ENCODE results near the gene SULT4A1. TPM values are rescaled to one million over a fixed set of nuclear protein-coding genes. Genes with fewer than 3 reads are reported as not detected.

SULT4A1 gene
- total and polyA plus RNA-seq, 2 experiments from 2014 or later = 4.7 to 5.2 TPM

- H3K4me3 Mint-ChIP-seq = no peak overlapping the region
- Histone ChIP-seq H3K4me1 (ENCODE audit: insufficient read depth) (peaks cover 14% of the 10 kb centered on the region), H3K36me3 (ENCODE audit: insufficient read depth) (no peaks in the 10 kb centered on the region; the same call in 1 of the 2 replicates), H3F3A (replicated peaks; ENCODE audit: low read depth) (no peaks in the 10 kb centered on the region), H2AFZ (no peak overlapping the region), H3K4me3 (no peak overlapping the region), H3K9me2 (ENCODE audit: insufficient read depth) (no peaks in the 10 kb centered on the region), H4K20me1 (replicated peaks; ENCODE audit: insufficient read depth) (no peaks in the 10 kb centered on the region; the same call in none of the 2 replicates), H3K27ac (ENCODE audit: low read depth) (no peak overlapping the region), H3K79me2 (replicated peaks; ENCODE audit: insufficient read depth) (peaks cover 84% of the 10 kb centered on the region), H3K27me3 (ENCODE audit: insufficient read depth) (no peaks in the 10 kb centered on the region), H3K4me2 (no peak overlapping the region)
- TF ChIP-seq CTCF (conservative IDR thresholded peaks at IDR 0.05; ENCODE audit: low read depth in 2 of 2) (no peak), ZNF114 (CRISPR knock-in tag; IDR thresholded peaks at IDR 0.05) (no peak), CREB1 (CRISPR knock-in tag; IDR thresholded peaks at IDR 0.05; ENCODE audit: low read depth) (no peak), ZNF331 (CRISPR knock-in tag; IDR thresholded peaks at IDR 0.05; ENCODE audit: low read depth) (no peak), EZH2 (IDR thresholded peaks at IDR 0.05; ENCODE audit: low read depth, unreplicated experiment) (no peak), REST (IDR thresholded peaks at IDR 0.05; ENCODE audit: unreplicated experiment) (no peak)
- no peak overlapping the region; the same call in 1 of the 2 replicates for H3K27ac Mint-ChIP-seq
- H3K9me3 Mint-ChIP-seq = peaks cover 14% of the 10 kb centered on the region
- H3K36me3 Mint-ChIP-seq (ENCODE audit: low read depth) = peaks cover 25% of the 10 kb centered on the region
- H3K4me1 Mint-ChIP-seq = peaks cover 34% of the 10 kb centered on the region
- no peak for DNase-seq (ENCODE audit: low spot score)
- peaks cover 11% of the 10 kb centered on the region for H3K27me3 Mint-ChIP-seq (ENCODE audit: insufficient read depth, low read depth, poor library complexity)
- no peak for ATAC-seq
Observed at GRCh38 chr22:43855431-43855830, 6.9 kb downstream of the SULT4A1 start.

DNA sequence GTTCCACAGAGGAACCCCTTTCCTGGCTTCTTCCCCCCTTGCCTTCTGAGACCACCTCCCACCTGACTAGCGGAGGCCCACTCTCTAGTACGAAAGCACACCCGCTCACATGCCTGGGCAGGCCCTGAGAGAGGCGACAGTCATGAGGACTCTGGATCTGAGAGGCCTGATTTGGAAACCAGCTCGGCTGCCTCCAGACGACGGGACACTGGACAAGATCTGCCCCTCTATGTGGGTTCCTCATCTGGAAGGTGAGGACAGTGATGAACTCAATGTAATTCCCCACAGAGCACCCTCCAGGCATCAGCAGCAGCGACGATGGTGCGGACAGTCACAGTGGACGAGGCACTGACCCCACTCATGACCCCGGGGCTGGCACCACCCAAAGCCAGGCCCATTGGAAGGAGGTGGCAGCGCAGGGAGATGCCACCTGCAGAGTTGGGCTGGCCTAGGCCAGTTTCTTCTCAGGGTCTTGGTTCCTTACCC lies 7.5 kb downstream of the SULT4A1 start:
- H3K9me3 Mint-ChIP-seq = peaks cover 14% of the 10 kb centered on the region
- H3K4me3 ChIP-seq = no peak overlapping the region
- DNase-seq (ENCODE audit: low spot score) = no peak
- peaks cover 78% of the 10 kb centered on the region for H3K79me2 ChIP-seq (replicated peaks; ENCODE audit: insufficient read depth)
- H3F3A ChIP-seq (replicated peaks; ENCODE audit: low read depth) = no peaks in the 10 kb centered on the region
- peaks cover 11% of the 10 kb centered on the region for H3K27me3 Mint-ChIP-seq (ENCODE audit: insufficient read depth, low read depth, poor library complexity)
- no peak for ATAC-seq
- H3K4me2 ChIP-seq = no peak overlapping the region
- peaks cover 14% of the 10 kb centered on the region for H3K4me1 ChIP-seq (ENCODE audit: insufficient read depth)
- H3K36me3 ChIP-seq (ENCODE audit: insufficient read depth) = no peaks in the 10 kb centered on the region; the same call in 1 of the 2 replicates
- no peak overlapping the region for H3K27ac Mint-ChIP-seq
- H2AFZ ChIP-seq = no peak overlapping the region
- no peaks in the 10 kb centered on the region; the same call in none of the 2 replicates for H4K20me1 ChIP-seq (replicated peaks; ENCODE audit: insufficient read depth)
- no peaks in the 10 kb centered on the region for H3K27me3 ChIP-seq (ENCODE audit: insufficient read depth)
- H3K36me3 Mint-ChIP-seq (ENCODE audit: low read depth) = peaks cover 25% of the 10 kb centered on the region
- no peaks in the 10 kb centered on the region for H3K9me2 ChIP-seq (ENCODE audit: insufficient read depth)
- H3K27ac ChIP-seq (ENCODE audit: low read depth) = no peak overlapping the region
- H3K4me1 Mint-ChIP-seq = peaks cover 34% of the 10 kb centered on the region
- H3K4me3 Mint-ChIP-seq = no peak overlapping the region
- TF ChIP-seq JUNB (IDR thresholded peaks at IDR 0.05; ENCODE audit: unreplicated experiment) (no peak), POLR2AphosphoS5 (IDR thresholded peaks at IDR 0.05; ENCODE audit: low read depth) (no peak), ETS1 (IDR thresholded peaks at IDR 0.05) (no peak), NANOG (IDR thresholded peaks at IDR 0.05; ENCODE audit: borderline replicate concordance) (no peak)

Data from GM23338 (cell line).